GM19351 (cell line): ENCODE results near the gene WASHC2C.
"Not testable (repeated sequence)": the region's sequence is repeated elsewhere in the genome, so short reads cannot be mapped to it uniquely, and the experiment has no call there.

Source experiments
- ATAC-seq: cut with Tn5 transposase; IDR thresholded peaks from one replicate; pipeline ENCODE4 v1.9.1; 2021; ENCODE audit warnings: mild to moderate bottlenecking, moderate library complexity; ENCODE audit not compliant: unreplicated experiment

The WASHC2C gene

DNA sequence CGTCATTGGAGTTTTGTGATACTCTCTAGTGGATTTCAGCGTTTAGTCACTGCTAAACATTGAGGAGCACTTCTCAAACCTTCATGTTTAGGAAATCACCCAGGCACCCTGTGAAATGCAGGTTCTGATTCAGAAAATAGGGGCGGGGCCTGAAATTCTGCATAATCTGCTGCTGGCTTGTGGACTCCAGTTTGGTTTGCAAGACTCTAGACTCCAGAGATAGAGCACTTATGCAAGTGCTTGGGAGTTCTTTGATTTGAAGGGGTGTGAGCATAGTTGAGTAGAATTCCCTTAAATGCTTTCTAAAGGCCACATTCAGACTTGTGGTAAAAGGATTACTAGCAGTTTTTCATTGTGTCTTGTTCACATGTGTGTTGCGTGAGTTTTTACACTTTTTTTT lies 41.3 kb downstream of the WASHC2C start:
- not testable (repeated sequence) for ATAC-seq

DNA sequence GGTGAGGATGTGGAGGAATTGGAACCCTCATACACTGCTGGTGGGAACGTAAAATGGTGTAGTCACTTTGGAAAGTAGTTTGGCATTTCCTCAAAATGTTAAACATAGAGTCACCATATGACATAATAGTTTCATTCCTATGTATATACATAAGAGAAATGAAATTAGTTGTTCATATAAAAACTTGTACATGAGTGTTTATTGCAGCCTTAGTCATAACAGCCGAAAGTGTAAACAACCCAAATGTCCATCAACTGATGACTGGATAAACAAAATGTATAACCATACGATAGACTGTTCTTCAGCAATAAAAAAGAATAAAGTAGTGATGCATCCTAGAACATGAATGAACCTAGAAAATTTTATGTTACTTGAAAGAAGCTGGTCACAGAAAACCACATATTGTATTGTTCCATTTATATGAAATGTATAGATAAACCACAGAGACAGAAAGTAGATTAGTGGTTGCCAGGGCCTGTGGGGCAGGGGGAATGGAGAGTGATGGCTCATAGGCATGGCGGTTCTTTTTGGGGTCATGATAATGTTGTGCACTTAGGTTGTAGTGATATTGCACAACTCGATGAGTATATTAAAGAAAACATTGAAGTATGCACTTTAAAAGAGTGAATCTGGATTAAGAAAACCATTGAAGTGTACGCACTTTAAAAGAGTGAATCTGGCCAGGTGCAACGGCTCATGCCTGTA lies 44.8 kb downstream of the WASHC2C start:
- not testable (repeated sequence) for ATAC-seq

DNA sequence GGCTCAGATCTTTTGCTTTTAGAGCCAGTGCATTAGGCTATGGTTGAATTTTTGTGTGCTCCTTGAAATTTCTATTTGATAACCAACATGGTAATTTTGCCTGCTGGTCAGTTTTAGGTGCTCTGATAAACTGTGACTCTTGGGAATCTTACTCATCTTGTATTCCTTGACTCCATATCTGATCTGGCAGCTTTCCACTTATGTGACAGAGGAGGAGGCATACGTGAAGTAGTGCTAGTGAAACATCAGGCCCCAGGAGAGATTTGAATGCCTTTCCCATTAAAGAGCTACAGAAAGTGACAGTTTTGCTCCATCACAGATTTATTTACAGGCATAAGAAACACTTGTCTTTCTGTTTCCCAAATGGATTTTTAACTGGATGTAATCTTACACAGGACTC lies 59.2 kb downstream of the WASHC2C start:
- not testable (repeated sequence) for ATAC-seq

DNA sequence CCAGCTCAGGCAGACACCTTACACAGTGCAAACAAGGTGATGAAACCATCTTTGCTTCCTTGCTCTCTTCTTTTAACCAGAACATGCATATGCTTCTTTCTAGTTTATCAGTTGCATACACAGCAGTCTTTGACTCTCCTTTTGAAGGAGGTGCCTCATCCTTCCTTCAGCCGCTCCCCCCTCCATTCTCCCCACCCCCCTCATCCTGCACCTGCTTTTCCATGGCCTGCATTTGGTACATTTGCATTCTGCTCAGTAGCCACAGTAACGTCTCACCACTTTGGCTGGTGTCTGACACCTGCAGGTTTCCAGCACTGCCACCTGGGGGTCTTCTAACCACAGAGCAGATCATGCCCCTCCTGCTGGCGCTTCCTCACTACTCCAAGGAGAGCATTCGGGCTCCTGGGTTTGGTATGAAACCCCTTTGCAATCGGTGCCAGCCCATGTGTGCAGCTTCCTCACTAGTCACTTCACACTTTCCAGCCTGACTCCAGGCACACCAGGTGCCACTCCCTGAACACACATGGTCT lies 60.2 kb downstream of the WASHC2C start:
- ATAC-seq = not testable (repeated sequence)

DNA sequence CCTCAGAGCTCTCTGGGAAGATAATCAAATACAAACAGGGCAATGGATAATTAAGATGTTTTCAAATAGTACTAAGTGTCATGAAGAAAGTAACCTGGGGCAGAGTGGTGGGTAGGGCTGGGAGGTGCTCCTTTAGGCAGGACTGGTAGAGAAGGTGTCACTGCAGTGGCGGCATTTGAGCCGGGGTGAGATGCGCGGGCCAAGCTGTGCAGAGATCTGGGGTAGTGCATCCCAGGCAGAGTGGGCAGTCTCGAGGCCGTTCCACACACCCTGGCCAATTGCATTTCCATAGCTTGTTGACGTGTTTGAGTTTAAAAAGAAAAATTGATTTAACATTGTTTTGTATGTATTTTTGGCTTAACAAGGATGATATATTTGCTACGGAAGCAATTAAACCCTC lies 62.9 kb downstream of the WASHC2C start:
- ATAC-seq = not testable (repeated sequence)

DNA sequence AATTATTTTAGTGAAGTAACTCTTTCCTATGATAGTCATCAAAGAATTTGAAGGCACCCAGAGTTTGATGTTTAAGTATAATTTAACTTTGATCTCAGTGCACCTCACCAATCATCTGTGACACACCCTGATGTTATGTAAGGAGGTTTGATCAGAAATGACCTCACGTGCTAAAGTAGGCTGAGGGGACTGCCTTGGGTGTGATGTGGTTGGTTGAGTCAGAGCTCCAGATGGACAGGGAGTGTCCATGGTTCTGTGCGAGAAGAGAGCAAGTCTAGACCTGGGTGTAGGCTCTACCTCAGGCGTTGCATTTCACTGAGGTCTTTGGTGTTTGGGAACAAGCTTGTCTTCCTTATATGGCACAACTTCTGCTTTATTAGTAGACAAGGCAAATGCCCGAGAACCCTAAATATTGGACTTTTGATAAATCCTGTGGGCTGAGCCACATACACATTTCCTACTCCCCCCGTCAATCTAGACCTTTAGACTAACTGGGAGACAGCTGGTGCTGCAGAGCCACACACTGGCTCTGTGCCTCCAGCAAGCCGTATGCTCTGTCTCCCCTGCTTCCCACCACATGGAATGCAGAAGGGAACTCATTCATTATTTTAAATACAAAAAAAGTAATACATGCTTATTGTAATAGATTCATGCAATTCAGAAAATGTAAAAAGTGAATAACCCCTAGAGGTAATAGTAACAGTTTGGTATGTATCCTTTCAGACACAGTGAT lies 63.8 kb downstream of the WASHC2C start:
- not testable (repeated sequence) for ATAC-seq

DNA sequence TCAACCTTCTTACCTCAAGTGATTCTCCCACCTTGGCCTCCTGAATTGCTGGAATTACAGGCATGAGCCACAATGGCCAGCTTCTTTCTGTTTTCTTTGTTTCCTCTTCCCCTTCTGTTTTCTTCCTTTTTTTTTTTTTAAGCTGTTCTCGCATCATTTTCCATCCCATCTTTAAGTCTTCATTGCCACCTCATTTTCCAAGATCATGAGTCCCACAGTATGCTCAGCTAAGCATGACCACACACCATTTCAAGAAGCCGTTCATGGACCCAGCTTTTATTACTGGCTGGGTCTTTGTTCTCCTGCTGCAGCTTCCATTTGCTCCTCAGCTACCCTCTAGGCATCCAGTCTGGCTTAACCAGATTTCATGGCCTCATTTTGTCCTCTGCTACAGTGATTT lies 67.7 kb downstream of the WASHC2C start:
- ATAC-seq = not testable (repeated sequence)

DNA sequence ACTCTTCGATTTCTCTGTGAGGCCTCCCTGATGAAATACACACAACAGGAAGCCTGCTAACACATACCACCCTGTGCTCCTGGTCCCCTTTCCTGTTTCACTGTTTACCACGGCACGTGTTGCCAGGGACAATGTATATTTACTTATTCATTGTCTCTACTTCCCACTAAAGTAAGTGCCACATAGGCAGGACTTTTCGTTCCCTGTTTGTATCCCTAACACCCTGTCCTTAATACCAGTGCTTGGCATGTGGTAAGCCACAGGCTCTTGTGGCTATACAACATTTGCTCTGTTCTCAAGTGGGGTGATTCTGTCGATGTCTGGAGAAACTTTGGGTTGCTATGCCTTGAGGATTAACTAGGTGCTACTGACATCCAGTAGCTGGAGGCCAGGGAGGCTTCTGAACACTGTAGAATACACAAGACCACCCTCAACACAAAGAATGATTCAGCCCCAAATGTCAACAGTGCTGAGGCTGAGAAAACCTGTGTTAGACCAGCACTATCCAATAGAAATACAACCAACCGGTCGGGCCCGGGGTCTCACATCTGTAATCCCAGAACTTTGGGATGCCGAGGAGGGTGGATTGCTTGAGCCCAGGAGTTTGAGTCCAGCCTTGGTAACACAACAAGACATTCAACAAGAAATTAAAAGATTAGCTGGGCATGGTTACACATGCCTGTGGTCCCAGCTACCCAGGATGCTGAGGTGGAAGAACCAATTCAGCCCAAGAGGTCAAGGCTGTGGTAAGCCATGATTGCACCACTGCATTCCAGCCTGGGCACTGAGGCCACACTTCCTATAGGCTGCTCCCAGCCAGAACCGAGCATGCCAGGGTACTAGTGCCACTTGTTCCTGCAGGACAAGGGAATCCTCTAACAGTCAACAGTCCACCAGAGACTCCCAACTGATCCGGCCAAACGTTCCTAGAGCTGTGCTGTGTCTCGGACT lies 76.3 kb downstream of the WASHC2C start:
- not testable (repeated sequence) for ATAC-seq

DNA sequence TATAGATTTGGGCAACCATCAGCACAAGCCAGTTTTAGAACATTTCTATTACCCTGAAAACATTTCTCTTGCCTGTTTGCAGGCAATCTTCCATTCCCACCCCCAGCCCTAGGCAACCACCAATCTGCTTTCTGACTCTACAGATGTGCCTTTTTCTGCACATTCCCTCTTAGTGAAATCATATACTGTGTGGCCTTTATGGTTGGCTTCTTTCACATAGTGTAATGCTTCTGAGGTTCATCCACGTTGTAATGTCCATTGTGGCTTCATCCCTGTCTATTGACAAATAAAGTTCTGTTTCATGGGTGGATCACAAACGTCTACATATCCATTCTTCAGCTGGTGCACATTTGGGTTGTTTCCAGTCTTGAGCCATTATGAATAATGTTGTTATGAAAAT lies 77.9 kb downstream of the WASHC2C start:
- not testable (repeated sequence) for ATAC-seq

DNA sequence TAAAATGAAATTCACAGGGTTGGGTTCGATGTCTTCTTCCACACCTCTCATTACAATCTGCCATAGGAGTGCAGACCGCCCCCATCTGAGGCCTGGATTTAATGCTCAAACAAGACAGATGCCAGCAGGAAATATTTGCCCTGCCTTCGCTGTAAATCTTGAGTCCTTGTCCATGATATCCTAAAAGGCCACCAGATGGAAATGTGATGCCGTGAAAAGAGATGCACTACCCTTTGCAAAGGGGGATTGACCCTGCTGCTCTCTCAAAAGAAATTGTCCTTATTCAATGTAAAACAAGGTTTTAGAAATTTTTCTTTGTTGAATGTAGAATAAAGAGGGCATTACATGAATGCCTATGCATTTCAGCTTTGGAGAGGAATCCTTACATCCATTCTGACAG lies 82.8 kb downstream of the WASHC2C start:
- no peak for ATAC-seq

DNA sequence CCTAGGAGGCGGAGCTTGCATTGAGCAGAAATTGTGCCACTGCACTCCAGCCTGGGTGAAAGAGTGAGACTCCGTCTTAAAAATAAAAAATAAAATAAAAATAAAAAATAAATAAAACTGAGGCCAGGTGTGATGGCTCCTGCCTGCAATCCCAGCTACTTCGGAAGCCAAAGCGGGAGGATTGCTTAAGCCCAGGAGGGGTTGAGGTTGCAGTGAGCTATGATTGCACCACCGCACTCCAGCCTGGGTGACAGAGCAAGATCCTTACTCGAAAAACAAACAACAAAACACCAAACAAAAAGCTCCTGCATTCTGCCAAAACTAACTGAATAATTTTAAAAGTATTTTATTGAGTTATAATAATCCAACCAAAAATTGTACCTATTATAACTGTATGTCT lies 84.0 kb downstream of the WASHC2C start:
- ATAC-seq = no peak

DNA sequence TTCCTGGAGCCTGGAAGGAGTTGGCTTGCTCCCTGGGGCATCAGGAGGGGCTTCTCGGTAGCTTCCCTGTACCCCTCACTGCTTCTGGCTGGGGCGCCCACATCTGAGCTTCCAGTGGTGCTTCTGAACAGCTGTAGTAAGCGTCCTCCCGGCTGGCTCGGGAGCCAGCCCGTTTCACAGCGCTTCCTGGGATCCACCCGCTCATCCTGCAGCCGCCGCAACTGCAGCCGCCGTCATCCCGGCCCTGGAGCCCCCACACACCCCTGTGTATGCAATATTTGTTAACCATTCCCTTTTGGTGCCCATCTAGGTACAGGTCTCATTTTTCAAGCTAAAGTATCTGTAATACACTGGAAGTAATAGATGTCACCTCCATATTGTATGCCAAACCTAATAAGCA lies 85.9 kb downstream of the WASHC2C start:
- not testable (repeated sequence) for ATAC-seq

DNA sequence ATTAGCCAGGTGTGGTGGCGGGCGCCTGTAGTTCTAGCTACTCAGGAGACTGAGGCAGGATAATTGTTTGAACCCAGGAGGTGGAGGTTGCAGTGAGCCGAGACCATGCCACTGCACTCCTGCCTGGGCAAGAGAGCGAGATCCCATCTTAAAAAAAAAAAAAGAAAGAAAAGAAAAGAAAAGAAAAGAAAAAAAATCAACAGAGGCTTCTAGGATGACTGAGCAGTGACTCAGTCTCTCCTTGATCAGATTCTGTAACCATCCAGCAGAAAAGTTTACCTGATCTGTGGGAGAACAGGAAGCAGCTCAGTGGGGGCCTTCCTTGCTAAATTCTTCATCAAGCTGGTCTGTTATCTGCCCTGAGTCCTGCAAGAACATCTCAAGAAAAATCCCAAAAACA lies 87.1 kb downstream of the WASHC2C start:
- not testable (repeated sequence) for ATAC-seq

DNA sequence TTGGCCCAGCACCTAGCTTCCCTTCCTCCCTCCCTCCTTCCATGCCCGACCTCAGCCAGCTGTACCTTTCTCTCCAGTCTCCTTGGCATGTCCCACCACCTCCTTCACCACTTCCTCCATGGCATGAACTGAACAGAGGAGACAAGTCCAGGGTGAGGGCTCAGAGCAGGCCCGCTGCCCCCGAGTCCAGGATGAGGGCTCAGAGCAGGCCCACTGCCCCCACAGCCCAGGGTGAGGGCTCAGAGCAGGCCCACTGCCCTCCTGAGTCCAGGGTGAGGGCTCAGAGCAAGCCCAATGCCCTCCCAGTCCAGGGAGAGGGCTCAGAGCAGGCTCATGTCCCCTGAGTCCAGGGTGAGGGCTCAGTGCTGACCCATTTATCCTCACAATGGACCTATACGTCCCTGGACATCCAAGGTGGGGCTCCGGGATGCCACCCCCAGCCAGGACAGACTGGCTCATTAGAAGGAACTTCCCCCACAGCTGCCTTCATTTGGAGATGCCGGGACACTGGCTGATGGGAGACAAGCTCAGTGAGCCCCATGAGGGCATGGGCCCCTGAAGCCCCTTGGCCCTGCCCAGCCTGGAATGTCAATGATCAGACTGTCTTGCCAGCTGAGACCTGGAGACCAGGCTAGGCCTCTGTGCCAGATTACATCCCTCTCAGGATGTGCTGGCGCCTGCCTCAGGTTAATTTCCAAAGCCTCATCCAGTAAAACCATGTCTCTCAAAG lies 90.2 kb downstream of the WASHC2C start:
- no peak for ATAC-seq

DNA sequence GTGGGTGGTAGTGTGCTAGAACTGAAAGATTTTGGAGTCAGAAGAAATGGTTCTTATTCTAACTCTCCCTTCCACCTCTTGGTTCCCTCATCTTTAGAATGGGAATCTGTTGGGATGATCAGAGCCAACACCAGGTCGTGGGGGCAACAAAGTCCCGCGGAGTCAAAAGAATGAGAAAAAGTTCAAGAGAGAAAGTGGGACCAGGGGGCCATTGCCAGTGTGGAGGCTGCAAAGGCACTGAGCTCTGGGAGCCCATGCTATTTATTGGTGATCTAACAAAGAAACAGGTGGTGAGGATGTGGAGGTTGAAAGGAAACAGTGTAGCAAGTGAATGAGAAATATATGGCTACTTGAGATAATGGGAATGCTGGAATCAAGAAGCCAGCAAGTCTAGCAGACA lies 90.8 kb downstream of the WASHC2C start:
- ATAC-seq = no peak

DNA sequence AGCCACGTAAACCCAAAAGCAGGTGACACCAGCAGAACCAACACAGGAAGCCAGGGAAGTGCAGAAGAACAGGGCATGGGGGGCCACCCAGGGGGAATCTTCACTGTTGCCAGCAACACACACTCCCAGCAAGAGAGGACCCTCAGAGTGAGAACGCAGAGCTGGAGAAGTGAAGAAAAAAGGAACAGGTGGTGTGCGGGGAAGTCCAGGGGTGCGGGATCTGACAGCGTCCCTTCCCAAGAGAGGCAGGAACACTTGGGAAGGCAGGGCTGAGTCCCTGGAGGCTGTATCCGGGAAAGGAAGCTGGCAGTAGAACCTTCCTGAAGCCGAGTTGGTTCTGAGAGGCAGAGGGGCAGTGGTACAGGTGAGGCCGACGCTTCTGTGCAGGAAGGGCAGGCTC lies 92.5 kb downstream of the WASHC2C start:
- ATAC-seq = no peak

DNA sequence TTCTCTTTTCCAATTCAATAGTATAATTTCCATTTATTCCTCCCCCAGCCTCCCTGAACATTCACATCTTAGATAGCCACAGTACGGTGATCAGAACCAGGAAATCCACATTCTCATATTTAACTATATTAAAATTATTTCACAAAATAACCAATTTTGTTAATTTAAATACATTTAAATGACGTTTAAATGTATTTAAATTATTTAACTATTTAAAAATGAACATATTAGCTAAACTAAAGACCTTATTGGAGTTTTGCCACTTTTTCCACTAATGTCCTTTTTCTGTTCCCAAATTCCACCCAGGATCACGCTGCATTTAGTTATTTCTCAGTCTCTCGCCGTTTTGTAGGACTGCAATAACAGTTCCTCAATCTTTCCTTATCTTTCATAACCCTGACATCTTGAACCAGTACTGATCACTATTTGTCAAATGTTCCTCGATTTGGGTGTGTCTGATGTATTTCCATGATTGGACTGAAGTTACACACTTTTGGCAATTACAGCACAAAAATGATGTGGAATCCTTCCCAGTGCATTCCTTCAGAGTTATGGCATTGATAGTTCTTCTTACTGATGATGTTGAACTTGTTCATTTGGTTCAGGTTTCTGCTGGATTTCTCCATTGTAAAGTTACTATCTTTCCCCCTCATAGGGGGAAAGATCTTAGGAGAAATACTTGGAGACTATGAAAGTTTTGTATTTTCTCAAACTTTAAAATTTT lies 93.2 kb downstream of the WASHC2C start:
- ATAC-seq = not testable (repeated sequence)

DNA sequence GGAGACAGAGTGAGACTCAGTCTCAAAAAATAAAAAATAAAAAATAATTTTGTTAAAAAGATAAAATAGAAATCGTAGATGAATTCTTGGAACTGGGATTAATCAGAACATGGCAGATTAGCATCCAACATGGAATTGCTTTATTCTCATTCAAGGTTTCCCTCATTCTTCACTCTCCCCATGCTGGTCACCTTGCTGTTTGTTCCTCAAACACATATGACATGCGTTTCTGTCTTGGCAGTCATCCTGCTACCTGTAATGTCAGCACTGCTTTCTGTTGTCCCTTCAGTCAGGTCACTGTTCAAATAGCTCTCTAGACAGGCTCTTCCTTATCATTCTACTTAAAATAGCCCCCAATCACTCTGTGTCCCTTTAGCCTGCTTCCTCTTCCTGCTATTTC lies 95.9 kb downstream of the WASHC2C start:
- ATAC-seq = not testable (repeated sequence)
